Uterus (tissue), 4 donors: ENCODE results near the gene GPN2. TPM values are rescaled to one million over a fixed set of nuclear protein-coding genes. Genes with fewer than 3 reads are reported as not detected.
"Not testable (repeated sequence)": the region's sequence is repeated elsewhere in the genome, so short reads cannot be mapped to it uniquely, and the experiment has no call there.

Experiments used
- DNase-seq, 2 donors: peaks; one replicate each; pipeline ENCODE4 v3.0.0-alpha.2; 2019 to 2020
- H3K27ac ChIP-seq, 2 donors: fragments of 200-600 bp; sonication (generic); 1 replicate in 1 of 2; 2 replicates in 1 of 2; pipeline ENCODE4 v1.5.1; 2016 to 2018
- H3K27me3 ChIP-seq, 2 donors: fragments of 200-600 bp; sonication (generic); one replicate each; pipeline ENCODE4 v1.5.1; 2018 to 2019; ENCODE audit warnings: control low read depth in 1 of 2
- H3K36me3 ChIP-seq, 2 donors: fragments of 200-600 bp; sonication (generic); one replicate each; pipeline ENCODE4 v1.5.1; 2019; ENCODE audit warnings: control low read depth in 1 of 2
- H3K4me1 ChIP-seq, 2 donors: fragments of 200-600 bp; sonication (generic); one replicate each; pipeline ENCODE4 v1.5.1; 2018 to 2019; ENCODE audit warnings: control low read depth in 1 of 2
- H3K4me3 ChIP-seq, 2 donors: fragments of 200-600 bp; sonication (generic); 1 replicate in 1 of 2; 2 replicates in 1 of 2; pipeline ENCODE4 v1.5.1; 2018 to 2019; ENCODE audit warnings: mild to moderate bottlenecking in 1 of 2
- H3K9me3 ChIP-seq, 2 donors: fragments of 200-600 bp; sonication (generic); one replicate each; pipeline ENCODE4 v1.5.1; 2019; ENCODE audit warnings: control low read depth in 1 of 2
- POLR2A ChIP-seq, 2 donors: fragments of 450-650 bp; IDR thresholded peaks; one replicate each; pipeline ENCODE4 v1.6.1; 2016; ENCODE audit warnings: antibody characterized with exemption in 2 of 2, mild to moderate bottlenecking in 1 of 2, moderate library complexity in 1 of 2
- intact Hi-C: fragments of 100-400 bp; cut with DNase I; formaldehyde crosslinking; loops from one replicate; pipeline ENCODE4 v1.15.1; 2023; ENCODE audit warnings: low total_unique reads
- total RNA-seq, 4 donors: library from RNA; depleted of rRNA in 3 of 4; stranded (reverse); fragments of >200 nt in 3 of 4; gene quantifications; one replicate each; pipeline versions ENCODE4 v1.1.0 to v1.2.4, GENCODE V29; 2014 to 2023
- TF ChIP-seq, protein P1 (sequence below), 4 experiments: fragments of 200-600 bp in 2 of 4; fragments of 450-650 bp in 2 of 4; sonication (generic) in 2 of 4; IDR thresholded peaks; one replicate each; pipeline ENCODE4 v1.5.1; 2016 to 2019; ENCODE audit warnings: antibody characterized with exemption in 4 of 4, mild to moderate bottlenecking in 2 of 4, moderate library complexity in 1 of 4
- donor health status: DM: yes; HTN: yes; CAD: no.

The GPN2 gene
- total RNA-seq, 4 donors from 2014 or later, result 3.5 to 21.7 (median 11.4) TPM

DNA sequence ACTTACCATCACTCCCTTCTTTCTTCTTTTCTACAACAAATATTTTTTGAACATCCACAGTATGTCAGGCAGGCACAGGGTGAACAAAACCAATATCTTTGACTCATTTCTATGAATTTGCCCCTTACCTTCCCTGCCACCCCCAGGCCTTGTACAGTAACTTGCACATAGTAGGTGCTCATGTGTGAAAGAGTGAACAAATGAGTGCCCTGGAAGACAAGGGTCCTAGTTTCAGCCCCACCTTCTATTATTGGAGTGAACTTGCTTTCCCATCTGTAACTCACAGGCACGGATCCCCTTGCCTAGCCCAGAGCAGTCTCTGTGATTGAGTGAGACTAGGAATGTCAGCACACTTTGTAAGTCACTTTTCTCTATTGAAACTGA is 50.8 kb downstream of the GPN2 start:
- no peak overlapping the region for H3K4me3 ChIP-seq
- no peak for TF ChIP-seq POLR2A (IDR thresholded peaks at IDR 0.05)
- TF ChIP-seq, protein P1, sequence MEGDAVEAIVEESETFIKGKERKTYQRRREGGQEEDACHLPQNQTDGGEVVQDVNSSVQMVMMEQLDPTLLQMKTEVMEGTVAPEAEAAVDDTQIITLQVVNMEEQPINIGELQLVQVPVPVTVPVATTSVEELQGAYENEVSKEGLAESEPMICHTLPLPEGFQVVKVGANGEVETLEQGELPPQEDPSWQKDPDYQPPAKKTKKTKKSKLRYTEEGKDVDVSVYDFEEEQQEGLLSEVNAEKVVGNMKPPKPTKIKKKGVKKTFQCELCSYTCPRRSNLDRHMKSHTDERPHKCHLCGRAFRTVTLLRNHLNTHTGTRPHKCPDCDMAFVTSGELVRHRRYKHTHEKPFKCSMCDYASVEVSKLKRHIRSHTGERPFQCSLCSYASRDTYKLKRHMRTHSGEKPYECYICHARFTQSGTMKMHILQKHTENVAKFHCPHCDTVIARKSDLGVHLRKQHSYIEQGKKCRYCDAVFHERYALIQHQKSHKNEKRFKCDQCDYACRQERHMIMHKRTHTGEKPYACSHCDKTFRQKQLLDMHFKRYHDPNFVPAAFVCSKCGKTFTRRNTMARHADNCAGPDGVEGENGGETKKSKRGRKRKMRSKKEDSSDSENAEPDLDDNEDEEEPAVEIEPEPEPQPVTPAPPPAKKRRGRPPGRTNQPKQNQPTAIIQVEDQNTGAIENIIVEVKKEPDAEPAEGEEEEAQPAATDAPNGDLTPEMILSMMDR (IDR thresholded peaks at IDR 0.05), result no peak
- no peaks in the 10 kb centered on the region for H3K27me3 ChIP-seq
- H3K4me1 ChIP-seq, result no peaks in the 10 kb centered on the region
- no peak for DNase-seq
- no peak overlapping the region for H3K27ac ChIP-seq
- no peaks in the 10 kb centered on the region for H3K9me3 ChIP-seq
- intact Hi-C loops, result no loop called here
- H3K36me3 ChIP-seq, result no peaks in the 10 kb centered on the region

DNA sequence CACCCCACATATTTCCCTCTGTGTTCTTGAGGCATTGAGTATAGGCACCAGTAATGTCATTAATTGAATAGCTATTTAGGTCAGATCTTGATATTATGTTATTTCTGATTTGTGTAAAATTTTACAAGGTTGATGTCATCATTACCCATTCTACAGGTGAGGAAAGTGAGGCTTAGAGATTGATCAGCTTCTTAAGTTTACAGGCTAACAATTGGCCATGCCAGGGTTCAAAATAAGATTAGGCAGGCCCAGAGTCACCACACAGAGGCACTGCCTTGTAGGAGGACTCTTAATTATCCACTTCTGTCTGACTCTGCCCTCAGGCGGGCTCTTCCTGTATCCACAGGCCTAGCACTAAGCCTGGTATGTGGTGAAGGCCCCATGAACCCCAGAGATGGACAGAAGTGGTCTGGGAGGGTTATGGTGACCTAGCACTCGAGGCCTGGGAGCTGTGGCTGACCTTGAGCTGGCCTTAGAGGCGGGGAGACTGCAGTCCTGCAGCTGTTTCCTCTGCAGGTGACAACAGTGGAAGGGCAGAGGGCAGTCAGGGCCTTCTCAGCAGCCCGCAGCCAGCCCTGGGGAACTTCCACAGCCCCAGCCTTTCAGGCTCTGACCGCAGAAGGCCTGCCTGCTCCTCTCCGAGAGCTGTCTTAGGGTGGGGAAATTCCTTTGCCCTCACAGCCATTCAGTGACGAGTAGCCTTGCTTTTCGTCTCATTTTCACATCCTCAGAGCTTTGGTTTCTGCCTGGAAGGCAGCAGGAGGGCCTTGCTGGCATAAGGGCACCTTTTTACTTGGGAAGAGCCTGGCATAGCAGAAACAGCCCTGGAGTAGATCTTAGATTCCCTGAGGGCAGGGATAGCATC is 51.4 kb downstream of the GPN2 start:
- Histone ChIP-seq H3K36me3 (no peaks in the 10 kb centered on the region), H3K4me3 (no peak overlapping the region), H3K27ac (no peak overlapping the region), H3K9me3 (no peaks in the 10 kb centered on the region), H3K27me3 (no peaks in the 10 kb centered on the region), H3K4me1 (no peaks in the 10 kb centered on the region)
- no peak for TF ChIP-seq POLR2A (IDR thresholded peaks at IDR 0.05)
- TF ChIP-seq, protein P1 (IDR thresholded peaks at IDR 0.05), result no peak
- DNase-seq, result no peak
- intact Hi-C loops, result no loop called here

- DNase-seq, H3K27ac ChIP-seq, H3K4me3 ChIP-seq, H3K27me3 ChIP-seq, H3K9me3 ChIP-seq, H3K36me3 ChIP-seq, H3K4me1 ChIP-seq, intact Hi-C loops: not testable (repeated sequence)
Observed at GRCh38 chr1:26837665-26838064, 52.4 kb downstream of the GPN2 start.

- no peaks in the 10 kb centered on the region for H3K27me3 ChIP-seq
Observed at GRCh38 chr1:26833432-26834405, 56.4 kb downstream of the GPN2 start.

DNA sequence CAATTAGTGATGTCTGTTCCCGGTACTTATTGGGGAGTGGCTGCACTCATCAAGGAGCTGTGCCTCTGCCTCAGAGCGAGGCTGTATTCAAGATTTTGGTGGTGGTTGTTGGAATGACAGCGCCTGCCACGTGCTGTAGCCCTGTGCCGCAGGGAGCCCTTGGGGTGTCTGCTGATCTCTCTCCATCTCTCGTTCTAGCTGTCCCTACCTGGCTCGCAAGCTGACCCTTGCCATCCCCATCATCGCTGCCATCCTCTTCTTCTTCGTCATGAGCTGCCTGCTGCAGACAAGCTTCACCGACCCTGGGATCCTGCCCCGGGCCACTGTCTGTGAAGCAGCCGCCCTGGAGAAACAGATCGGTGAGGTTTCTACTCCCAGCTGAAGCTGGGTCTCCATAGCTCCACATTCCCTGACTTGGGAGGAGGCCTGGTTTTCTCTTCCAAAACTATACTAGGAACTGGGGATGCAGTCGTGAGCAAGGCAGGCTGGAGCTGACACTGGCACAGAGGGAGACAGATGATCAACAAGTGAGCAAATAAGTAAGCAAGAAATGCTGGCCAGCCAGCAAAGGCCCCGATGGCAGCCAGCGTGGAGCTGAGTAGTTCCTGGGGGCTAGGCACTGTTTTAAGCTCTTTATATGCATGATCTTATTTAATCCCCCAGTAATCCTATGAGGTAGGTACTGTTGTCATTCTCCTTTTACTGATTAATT is 57.7 kb downstream of the GPN2 start:
- Histone ChIP-seq H3K4me1 (peaks cover 5 to 19% of the 10 kb centered on the region in 2 donors), H3K36me3 (no peaks in the 10 kb centered on the region), H3K27ac (no peak overlapping the region), H3K27me3 (no peaks in the 10 kb centered on the region), H3K4me3 (no peak overlapping the region), H3K9me3 (no peaks in the 10 kb centered on the region)
- DNase-seq, result no peak
- TF ChIP-seq, protein P1 (IDR thresholded peaks at IDR 0.05), result no peak
- no peak for TF ChIP-seq POLR2A (IDR thresholded peaks at IDR 0.05)
- intact Hi-C loops, result no loop called here

More at GRCh38 chr1:26833432-26834405, 56.4 kb downstream of the GPN2 start:
- TF ChIP-seq POLR2A (IDR thresholded peaks at IDR 0.05), result no peak
- TF ChIP-seq, protein P1 (IDR thresholded peaks at IDR 0.05), result no peak
- no peak for DNase-seq
- peaks cover 0 to 8% of the 10 kb centered on the region in 2 donors for H3K4me1 ChIP-seq
- H3K27ac ChIP-seq, result no peak overlapping the region
- no peaks in the 10 kb centered on the region for H3K9me3 ChIP-seq
- no peaks in the 10 kb centered on the region for H3K36me3 ChIP-seq
- H3K4me3 ChIP-seq, result no peak overlapping the region
- intact Hi-C loops, result no loop called here
